ENCODE results near the gene ZNF516.

- TF ChIP-seq CTCF (IDR thresholded peaks at IDR 0.05) (no peak), POLR2A (IDR thresholded peaks at IDR 0.05) (no peak)
Observed at GRCh38 chr18:76496194-76496890, 1.3 kb upstream of the ZNF516 start.
